Pancreas (tissue), 10 donors: ENCODE measurements around the gene PAX7. TPM values are rescaled to one million over a fixed set of nuclear protein-coding genes. Genes with fewer than 3 reads are reported as not detected.
"Not testable (repeated sequence)": the region's sequence is repeated elsewhere in the genome, so short reads cannot be mapped to it uniquely, and the experiment has no call there.

Experiments
- ATAC-seq, 4 donors: fragments of 200-7000 bp; cut with Tn5 transposase; one replicate each; pipeline versions ENCODE4 v1.8.0 to v1.9.1; 2020; ENCODE audit warnings: mild to moderate bottlenecking in 4 of 4, moderate library complexity in 4 of 4
- DNase-seq, 6 donors: peaks; one replicate each; pipeline ENCODE4 v3.0.0-alpha.2; 2020
- FAIRE-seq: peaks from 2 replicates; lab custom pipeline; 2012; peaks lifted over from hg19 to GRCh38; lab: Jason Lieb, UNC
- H3K27ac ChIP-seq, 4 donors: fragments of 200-600 bp; sonication (generic); 1 replicate in 3 of 4; 2 replicates in 1 of 4; pipeline versions ENCODE4 v1.5.0 to v1.8.0; 2020
- H3K27me3 ChIP-seq, 4 donors: fragments of 200-600 bp; one replicate each; pipeline ENCODE4 v1.8.0; 2021
- H3K36me3 ChIP-seq, 3 donors: fragments of 200-600 bp; sonication (generic) in 1 of 3; one replicate each; pipeline versions ENCODE4 v1.5.0 to v1.8.0; 2020 to 2021
- H3K4me1 ChIP-seq, 3 donors: fragments of 200-600 bp; one replicate each; pipeline ENCODE4 v1.8.0; 2021
- H3K4me3 ChIP-seq, 4 donors: fragments of 200-600 bp; sonication (generic) in 2 of 4; one replicate each; pipeline versions ENCODE4 v1.5.0 to v1.8.0; 2020 to 2021
- H3K9me3 ChIP-seq, 4 donors: fragments of 200-600 bp; one replicate each; pipeline ENCODE4 v1.8.0; 2021
- CTCF ChIP-seq, 4 donors: fragments of 200-600 bp; sonication (generic) in 3 of 4; IDR thresholded peaks; one replicate each; pipeline versions ENCODE4 v1.5.0 to v1.8.0; 2021; ENCODE audit warnings: antibody characterized with exemption in 4 of 4
- WGBS, 2 donors: extraction: QIAGEN DNeasy Blood & Tissue Kit; methylation state at CpG; one replicate each; pipeline ENCODE4 v1.1.7; 2013; 5-methylcytosine and 5-hydroxymethylcytosine counted together
- intact Hi-C, 3 donors: fragments of 100-400 bp; cut with DNase I; formaldehyde crosslinking; loops; one replicate each; pipeline versions ENCODE4 v1.11.1 to v1.14.2; 2022
- polyA plus RNA-seq, 2 donors: library from polyadenylated mRNA; stranded (reverse); fragments of 200-250 nt; gene quantifications; one replicate each; pipeline ENCODE4 v1.2.3, GENCODE V29; 2013
- total RNA-seq, 6 donors: library from RNA; stranded (reverse); fragmentation: NEBNext Ultra II Directional in 4 of 6; extraction: Animal tissue kit (Norgen Biotek cat#: 25700) in 4 of 6; gene quantifications; one replicate each; pipeline versions ENCODE4 v1.2.1 to v1.2.4, GENCODE V29; 2021 to 2023
- donor health status: healthy with polysubstance abuse.
- donor health status: DM: no; HTN: no; CAD: no; lungs with moderate emphysema.
- donor health status: DM: no; HTN: no; CAD: no.
- donor health status: control.
- donor health status: control.
- donor health status: Bipolar disorder and iron deficiency.
- donor health status: DM: yes; HTN: yes; CAD: no.
- donor health status: DM: no; HTN: no; CAD: no.
- donor health status: DM: no; HTN: no; CAD: no.
- donor health status: DM: yes; HTN: yes; CAD: no.

The PAX7 gene
- total and polyA plus RNA-seq, 8 donors: not detected

- no peak for TF ChIP-seq CTCF (IDR thresholded peaks at IDR 0.05)
- intact Hi-C loops: no loop called here
- no peak for FAIRE-seq
- H3K4me3 ChIP-seq: no peak overlapping the region
- no peaks in the 10 kb centered on the region for H3K27me3 ChIP-seq
- H3K27ac ChIP-seq: no peak overlapping the region
- whole genome bisulfite sequencing, 2 donors: 41 to 49% methylated on average over 7 of the region's 7 CpGs
- no peaks in the 10 kb centered on the region for H3K36me3 ChIP-seq
- no peak for DNase-seq
- no peaks in the 10 kb centered on the region for H3K9me3 ChIP-seq
- ATAC-seq: no peak
- no peaks in the 10 kb centered on the region for H3K4me1 ChIP-seq
These were observed 133.7 kb downstream of the PAX7 start for GRCh38 chr1:18764362-18764761.

- H3K4me1 ChIP-seq: no peaks in the 10 kb centered on the region
- TF ChIP-seq CTCF (IDR thresholded peaks at IDR 0.05): no peak
- no peak for ATAC-seq
- H3K4me3 ChIP-seq: no peak overlapping the region
- H3K36me3 ChIP-seq: no peaks in the 10 kb centered on the region
- WGBS, 2 donors: 64 to 67% methylated on average over 7 of the region's 7 CpGs
- FAIRE-seq: no peak
- H3K9me3 ChIP-seq: no peaks in the 10 kb centered on the region
- no peaks in the 10 kb centered on the region for H3K27me3 ChIP-seq
- intact Hi-C loops: no loop called here
- DNase-seq: no peak
- no peak overlapping the region for H3K27ac ChIP-seq
These were observed 135.1 kb downstream of the PAX7 start for GRCh38 chr1:18765725-18766124.

DNA sequence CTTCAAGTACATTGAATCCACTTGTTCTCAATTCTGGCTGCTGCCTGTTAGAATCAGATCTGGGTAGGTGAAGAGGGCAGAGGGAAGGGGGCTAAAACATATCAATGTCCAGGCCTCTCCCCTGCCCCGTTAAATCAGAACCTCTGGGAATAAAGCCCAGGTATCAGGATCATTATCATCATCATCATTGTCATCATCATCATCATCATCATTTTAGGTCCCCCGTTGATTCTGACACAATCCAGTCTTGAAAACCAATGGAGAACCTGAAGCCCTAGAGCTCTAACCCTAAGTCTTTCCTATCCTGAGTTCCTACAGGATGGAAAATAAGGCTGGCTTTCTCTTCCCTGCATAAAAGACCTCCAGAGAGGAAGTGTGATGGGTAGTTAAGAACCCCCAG lies 135.7 kb downstream of the PAX7 start:
- no peak for ATAC-seq
- intact Hi-C loops: no loop called here
- FAIRE-seq: no peak
- Histone ChIP-seq H3K27me3 (no peaks in the 10 kb centered on the region), H3K27ac (no peak overlapping the region), H3K4me1 (no peaks in the 10 kb centered on the region), H3K36me3 (no peaks in the 10 kb centered on the region), H3K4me3 (no peak overlapping the region), H3K9me3 (no peaks in the 10 kb centered on the region)
- TF ChIP-seq CTCF (IDR thresholded peaks at IDR 0.05): no peak
- DNase-seq: no peak
- 56 to 64% methylated on average over 2 of the region's 2 CpGs for WGBS, 2 donors

DNA sequence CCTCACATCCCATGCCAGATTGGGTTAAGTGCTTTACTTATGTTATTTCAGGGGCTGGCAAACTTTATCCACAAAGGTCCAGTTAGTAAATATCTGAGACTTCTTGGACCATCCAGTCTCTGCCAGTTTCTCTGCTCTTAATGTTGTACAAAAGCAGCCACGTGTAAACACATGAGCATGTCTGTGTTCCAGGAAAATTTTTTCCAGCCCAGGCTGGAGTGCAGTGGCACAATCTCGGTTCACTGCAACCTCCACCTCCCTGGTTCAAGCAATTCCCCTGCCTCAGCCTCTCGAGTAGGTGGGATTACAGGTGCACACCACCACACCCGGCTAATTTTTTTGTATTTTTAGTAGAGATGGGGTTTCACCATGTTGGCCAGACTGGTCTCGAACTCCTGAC lies 136.9 kb downstream of the PAX7 start:
- H3K36me3 ChIP-seq, H3K27ac ChIP-seq, H3K4me3 ChIP-seq, intact Hi-C loops, DNase-seq, FAIRE-seq, H3K4me1 ChIP-seq, H3K9me3 ChIP-seq, H3K27me3 ChIP-seq, ATAC-seq: not testable (repeated sequence)
- WGBS, 2 donors: 49 to 59% methylated on average over 5 of the region's 5 CpGs

DNA sequence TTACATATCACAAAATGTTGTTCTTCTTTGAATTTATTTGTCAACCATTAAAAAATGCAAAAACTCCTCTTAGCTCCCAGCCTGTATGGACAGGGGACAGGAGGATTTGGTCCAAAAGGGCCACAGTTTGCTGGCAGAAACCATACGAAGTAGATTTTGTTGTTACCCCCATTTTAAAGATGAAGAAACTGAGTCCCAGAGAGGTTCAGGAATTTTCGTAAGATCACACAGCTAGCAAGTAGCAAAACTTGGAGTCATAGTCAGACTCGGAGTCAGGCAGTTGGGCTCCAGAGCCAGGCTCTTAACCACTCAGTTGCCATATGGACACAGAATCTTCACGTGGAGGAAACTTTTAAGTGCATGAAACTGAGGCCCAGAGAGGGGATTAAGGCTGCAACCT lies 137.4 kb downstream of the PAX7 start:
- Histone ChIP-seq H3K4me3 (no peak overlapping the region), H3K27ac (no peak overlapping the region), H3K36me3 (no peaks in the 10 kb centered on the region), H3K9me3 (no peaks in the 10 kb centered on the region), H3K27me3 (no peaks in the 10 kb centered on the region), H3K4me1 (no peaks in the 10 kb centered on the region)
- no peak for TF ChIP-seq CTCF (IDR thresholded peaks at IDR 0.05)
- no peak for ATAC-seq
- DNase-seq: no peak
- 45 to 66% methylated on average over 4 of the region's 4 CpGs for WGBS, 2 donors
- intact Hi-C loops: no loop called here
- no peak for FAIRE-seq

GRCh38 chr1:18769140-18769539 lies 138.5 kb downstream of the PAX7 start:
- Histone ChIP-seq H3K27me3 (no peaks in the 10 kb centered on the region), H3K36me3 (no peaks in the 10 kb centered on the region), H3K27ac (no peak overlapping the region), H3K4me3 (no peak overlapping the region), H3K4me1 (no peaks in the 10 kb centered on the region), H3K9me3 (no peaks in the 10 kb centered on the region)
- intact Hi-C loops: no loop called here
- WGBS, 2 donors: 37 to 52% methylated on average over 7 of the region's 7 CpGs
- ATAC-seq (no peak), FAIRE-seq (no peak), DNase-seq (no peak)
- TF ChIP-seq CTCF (IDR thresholded peaks at IDR 0.05): no peak
